Cortex of kidney (tissue), 1 donor: Measurements from ENCODE around the gene PRMT1.
"Not testable (repeated sequence)": the region's sequence is repeated elsewhere in the genome, so short reads cannot be mapped to it uniquely, and the experiment has no call there.

Experiments
- DNase-seq: peaks from one replicate; lab custom pipeline; 2025; lab: John Stamatoyannopoulos, UW

PRMT1 gene

GRCh38 chr19:49677231-49677900 lies at the start of gene PRMT1:
Gene PRMT1, plus strand, starts transcription at chr19:49677271. Its CDS starts 10 bp downstream, at chr19:49677281.
- no peak for DNase-seq

- no peak for DNase-seq
Observed at GRCh38 chr19:49629659-49630058, 47.4 kb upstream of the PRMT1 start.

- DNase-seq = no peak
Observed at GRCh38 chr19:49631014-49631588, 46.0 kb upstream of the PRMT1 start.

GRCh38 chr19:49631610-49632192 lies 45.4 kb upstream of the PRMT1 start:
- DNase-seq = no peak

GRCh38 chr19:49632576-49632975 lies 44.5 kb upstream of the PRMT1 start:
- DNase-seq = no peak

GRCh38 chr19:49633273-49633672 lies 43.8 kb upstream of the PRMT1 start:
- not testable (repeated sequence) for DNase-seq

- DNase-seq = no peak
Observed at GRCh38 chr19:49635530-49636232, 41.4 kb upstream of the PRMT1 start.

- no peak for DNase-seq
Observed at GRCh38 chr19:49636233-49636932, 40.7 kb upstream of the PRMT1 start.

- DNase-seq = no peak
Observed at GRCh38 chr19:49637821-49638738, 39.0 kb upstream of the PRMT1 start.

- DNase-seq = no peak
Observed at GRCh38 chr19:49639401-49640112, 37.5 kb upstream of the PRMT1 start.

GRCh38 chr19:49640113-49640898 lies 36.8 kb upstream of the PRMT1 start, which contains the start of gene RRAS:
Gene RRAS, minus strand, starts transcription at chr19:49640143. Its CDS starts 45 bp downstream, at chr19:49640098.
- DNase-seq = peak; percentile 93

- DNase-seq = peak; percentile 82
Observed at GRCh38 chr19:49641688-49642491, 35.2 kb upstream of the PRMT1 start, which contains the start of gene SCAF1. Gene SCAF1, plus strand, starts transcription at chr19:49642209. Its CDS starts 2,818 bp downstream, at chr19:49645027.

GRCh38 chr19:49642492-49643035 lies 34.5 kb upstream of the PRMT1 start:
- no peak for DNase-seq

GRCh38 chr19:49643466-49643865 lies 33.6 kb upstream of the PRMT1 start:
- DNase-seq = no peak

GRCh38 chr19:49645592-49645991 lies 31.5 kb upstream of the PRMT1 start:
- DNase-seq = no peak

GRCh38 chr19:49645995-49646394 lies 31.1 kb upstream of the PRMT1 start:
- no peak for DNase-seq

- no peak for DNase-seq
Observed at GRCh38 chr19:49646586-49646985, 30.5 kb upstream of the PRMT1 start.
